ENCODE results near the gene ANKS1B.
A peak's percentile ranks its signal among the peaks of the same experiment; 100 is the strongest.
"Not testable (repeated sequence)": the region's sequence is repeated elsewhere in the genome, so short reads cannot be mapped to it uniquely, and the experiment has no call there.

The ANKS1B gene

DNA sequence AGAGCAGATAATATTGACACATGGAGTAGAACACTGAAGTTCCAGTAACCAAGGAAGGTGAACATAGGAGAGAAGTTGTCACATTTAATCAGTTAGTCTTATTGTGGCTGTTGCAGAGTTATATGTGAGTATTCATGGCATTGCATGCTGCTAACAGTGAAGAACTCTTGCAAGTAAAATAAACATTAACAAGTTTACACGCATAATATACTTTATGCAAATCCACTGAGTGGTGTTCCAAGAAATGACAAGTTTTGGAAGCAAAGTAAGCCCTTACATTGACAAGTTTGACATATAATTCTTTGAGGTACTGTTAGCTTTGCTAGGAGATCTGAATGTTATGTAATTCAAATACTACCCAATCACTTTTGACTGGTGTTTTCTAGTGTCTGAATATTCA is 125.6 kb downstream of the ANKS1B start:
- DNase-seq: no peak

DNA sequence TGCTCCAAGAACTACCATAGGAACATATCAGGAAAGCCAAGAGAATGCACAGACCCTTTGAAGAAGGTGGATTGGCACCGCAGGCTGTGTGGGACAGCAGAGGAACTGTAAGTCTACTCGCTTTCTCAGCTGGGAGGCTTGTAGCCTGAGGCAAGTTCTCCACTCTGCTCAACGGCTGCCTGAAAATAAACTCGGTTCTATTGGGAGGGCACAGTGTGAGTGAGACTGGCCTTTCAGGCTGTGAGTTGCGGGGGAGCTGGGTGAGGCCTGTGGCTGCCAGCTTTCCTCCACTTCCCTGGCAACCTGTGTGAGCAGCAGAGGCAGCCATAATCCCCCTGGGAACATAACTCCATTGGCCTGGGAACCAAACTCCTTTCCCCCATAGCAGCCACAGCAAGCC is 132.1 kb downstream of the ANKS1B start:
- DNase-seq: no peak

DNA sequence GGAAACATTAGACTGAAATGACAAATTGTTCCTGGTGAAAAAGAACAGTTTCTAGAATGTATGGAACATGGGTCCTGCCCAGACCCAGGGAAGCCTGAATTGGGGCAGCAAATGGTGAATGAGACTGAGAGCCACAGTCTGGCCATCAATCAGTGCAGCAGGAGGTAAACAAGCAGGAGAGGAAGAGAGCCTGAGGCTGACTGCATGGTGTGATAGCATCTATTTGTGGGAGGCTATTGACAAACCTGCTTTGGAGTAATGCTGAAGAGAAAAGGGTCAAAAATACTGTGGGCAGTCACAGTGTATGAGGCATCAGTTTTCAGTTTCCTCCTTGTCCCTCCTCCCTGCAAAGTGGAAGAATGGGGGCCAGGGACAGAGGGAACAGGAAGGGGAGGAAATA is 136.8 kb downstream of the ANKS1B start:
- DNase-seq: no peak

DNA sequence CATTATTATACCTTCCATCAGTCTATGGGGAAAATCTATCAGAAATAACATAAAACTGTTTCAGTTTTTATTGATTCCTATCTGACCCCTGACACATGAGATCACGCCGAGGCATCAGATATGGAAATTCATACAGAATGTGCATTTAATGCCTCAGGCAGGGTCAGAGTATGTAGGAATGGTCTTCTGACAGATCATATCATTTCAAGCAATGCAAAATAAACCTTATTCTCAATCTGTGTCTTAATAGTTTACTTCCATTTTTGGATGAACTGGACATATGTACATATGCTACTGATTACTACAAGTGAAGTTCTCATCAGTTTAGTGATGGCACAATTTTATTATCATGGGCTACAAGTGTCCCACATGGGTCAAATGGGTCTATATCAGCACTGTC is 150.0 kb downstream of the ANKS1B start:
- no peak for DNase-seq

DNA sequence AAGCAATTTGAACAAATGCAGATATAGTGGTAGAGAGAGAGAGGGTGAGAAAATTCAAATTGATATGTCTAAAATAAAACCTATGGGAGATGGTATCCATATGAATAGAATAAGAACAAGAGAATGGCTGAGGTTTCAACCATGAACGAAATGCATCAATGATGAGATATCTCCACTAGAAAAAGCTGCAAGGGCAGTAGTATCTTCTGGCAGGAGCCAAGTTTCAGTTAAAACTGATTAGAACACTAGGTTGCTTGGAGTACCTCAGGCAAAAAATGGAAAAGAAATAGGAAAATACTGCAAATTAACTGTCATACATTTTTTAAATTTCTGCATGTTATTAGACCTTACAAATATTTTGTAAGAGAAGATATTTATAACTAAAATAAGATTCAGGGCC is 151.3 kb downstream of the ANKS1B start:
- no peak for DNase-seq

DNA sequence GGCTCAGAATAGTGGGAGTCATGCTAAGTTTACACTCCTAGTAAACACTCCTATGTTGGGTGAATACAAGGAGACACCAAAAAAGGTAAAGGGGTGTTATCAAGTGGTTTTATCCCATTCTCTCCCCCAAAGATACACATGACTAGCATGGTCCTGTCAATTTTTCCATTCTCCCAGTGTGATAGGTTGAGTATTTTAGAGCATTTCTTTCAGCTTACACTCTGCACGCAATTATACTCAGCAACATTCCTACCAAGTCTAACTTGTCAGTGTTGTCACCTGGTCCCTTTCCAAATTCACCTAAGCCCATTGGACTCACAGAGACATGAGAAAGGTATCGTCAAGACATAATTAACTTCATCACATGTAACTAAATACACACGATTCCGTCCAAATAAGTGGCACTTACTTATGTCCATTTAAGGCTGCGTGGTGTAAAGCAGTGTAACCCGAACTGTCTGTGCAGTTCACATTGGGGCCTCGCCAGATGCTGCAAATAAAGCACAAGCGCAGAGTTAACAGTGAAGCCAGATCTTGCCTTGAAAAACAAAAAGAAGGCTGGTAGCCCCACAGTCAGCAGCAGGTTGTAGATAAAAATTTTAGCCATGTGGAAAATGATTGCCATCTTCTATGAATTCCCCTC is 159.7 kb downstream of the ANKS1B start:
- DNase-seq: peak; percentile 41

DNA sequence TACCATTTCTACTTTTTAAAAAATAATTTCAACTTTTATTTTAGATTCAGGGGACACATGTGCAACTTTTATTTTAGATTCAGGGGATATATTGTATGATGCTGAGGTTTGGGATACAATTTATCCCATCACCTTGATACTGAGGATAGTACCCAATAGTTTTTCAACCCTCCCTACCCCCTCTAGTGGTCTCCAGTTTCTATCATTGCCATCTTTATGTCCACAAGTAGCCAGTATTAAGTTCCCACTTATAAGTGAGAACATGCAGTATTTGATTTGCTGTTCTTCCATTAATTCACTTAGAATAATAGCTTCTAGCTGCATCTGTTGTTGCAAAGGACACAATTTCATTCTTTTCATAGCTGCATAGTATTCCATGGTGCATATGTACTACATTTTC is 162.5 kb downstream of the ANKS1B start:
- no peak for DNase-seq

DNA sequence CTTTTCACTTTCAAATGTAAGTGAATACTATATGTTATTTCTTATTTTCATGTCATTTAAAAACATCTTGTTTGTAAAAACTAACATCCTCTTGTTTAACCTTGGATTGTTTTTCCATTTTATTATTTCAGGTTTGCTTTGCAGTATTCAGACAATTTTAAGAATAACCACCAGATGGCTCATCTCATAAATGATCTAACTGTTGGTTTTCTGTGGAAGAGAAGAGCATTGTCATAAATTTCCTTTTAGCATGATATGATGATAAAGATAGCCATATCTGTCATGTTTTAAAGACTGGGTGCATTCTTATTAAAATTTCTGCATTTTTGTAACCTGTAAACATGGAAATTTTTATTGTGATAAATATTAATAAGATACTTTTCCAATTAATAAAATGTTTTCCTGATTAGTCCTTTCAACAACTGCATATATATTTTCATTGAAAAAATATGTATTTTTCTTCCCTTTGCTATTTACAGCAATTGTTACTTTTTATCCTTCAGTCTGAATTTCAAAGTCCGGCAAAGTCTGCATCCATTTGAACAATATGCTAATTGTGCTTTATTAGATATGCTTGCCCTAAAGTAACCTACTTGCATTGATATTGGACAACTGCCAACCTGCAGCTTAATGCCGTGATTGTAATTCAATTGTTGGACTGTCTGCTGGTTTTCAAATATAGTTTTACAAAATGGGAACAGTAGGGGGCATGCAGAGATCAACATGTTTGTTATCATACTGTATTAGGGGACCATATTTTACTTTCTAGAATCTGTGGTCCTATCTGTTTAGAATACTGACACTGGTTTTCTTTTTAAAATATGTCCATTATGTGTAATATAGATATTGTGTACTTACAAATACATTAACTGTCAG is 173.8 kb downstream of the ANKS1B start:
- peak; percentile 90 for DNase-seq

DNA sequence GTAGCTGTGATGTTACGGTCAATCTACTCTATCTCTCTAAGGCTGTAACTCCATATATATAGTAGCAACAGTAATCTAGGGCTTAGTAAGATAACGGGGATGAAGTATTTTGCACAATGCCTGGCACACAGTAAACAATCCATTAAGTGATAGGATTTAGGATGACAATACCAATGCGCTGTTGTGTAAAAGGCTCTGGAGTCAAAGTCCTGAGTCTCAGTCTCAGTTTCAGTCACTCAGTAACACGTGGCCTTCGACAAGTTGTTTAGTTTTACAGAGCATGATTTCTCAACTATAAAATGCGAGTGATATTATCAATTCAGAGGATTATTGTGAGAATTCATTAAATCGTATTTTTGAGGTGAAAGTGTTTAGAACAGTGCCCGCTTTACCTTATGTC is 174.8 kb downstream of the ANKS1B start:
- DNase-seq: peak; percentile 93

DNA sequence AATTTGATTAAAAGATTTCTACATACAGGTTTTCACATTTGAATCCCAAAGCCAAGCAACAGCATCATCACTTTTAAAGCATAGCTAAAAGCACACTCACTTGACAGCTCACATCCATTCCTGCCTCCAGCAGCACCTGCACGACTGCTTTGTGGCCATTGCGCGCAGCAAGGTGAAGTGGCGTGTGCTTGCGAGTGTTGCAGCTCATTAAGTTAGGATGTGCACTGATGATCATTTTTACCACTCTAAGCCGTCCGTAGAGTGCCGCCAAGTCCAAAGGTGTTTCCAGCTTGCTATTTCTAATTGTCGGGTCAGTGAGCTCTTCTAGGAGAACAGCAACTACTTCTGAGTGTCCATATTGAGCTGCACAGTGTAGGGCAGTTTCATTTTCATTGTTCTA is 178.4 kb downstream of the ANKS1B start:
- no peak for DNase-seq

DNA sequence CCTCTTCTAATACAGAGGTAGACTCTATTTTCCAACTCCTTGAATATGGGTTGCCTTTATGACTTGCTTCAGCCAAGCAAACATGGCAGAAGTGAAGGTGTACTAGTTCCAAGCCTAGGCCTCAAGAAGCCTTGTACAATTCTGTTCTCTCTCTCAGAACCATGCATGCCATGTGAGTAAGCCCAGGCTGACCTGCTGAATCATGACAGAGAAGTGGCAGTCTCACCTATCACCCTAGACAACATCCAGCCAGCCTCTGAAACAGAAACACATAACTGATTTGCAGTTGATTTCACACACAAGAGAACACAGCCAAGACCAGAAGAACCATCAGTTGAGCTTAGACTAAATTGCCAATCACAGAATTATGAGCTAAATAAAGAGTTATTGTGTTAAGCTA is 180.0 kb downstream of the ANKS1B start:
- no peak for DNase-seq

DNA sequence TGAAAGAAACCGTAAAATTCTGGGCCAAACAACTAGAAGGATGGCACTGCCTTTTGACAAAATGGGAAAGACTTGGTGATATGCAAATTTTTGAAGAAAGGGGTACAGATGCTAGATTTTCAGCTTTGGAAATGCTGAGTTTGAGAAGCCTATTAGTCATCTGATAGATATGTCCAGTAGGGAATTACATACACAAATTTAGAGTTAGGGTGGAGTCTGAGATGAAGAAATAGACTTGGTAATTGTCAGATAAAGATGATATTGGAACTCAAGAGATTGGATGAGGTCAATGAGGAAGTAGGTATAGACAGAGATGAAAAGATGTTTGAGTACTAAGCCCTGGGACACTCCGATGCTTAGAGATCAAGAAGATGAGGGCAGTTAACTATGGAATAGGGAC is 184.1 kb downstream of the ANKS1B start:
- no peak for DNase-seq

DNA sequence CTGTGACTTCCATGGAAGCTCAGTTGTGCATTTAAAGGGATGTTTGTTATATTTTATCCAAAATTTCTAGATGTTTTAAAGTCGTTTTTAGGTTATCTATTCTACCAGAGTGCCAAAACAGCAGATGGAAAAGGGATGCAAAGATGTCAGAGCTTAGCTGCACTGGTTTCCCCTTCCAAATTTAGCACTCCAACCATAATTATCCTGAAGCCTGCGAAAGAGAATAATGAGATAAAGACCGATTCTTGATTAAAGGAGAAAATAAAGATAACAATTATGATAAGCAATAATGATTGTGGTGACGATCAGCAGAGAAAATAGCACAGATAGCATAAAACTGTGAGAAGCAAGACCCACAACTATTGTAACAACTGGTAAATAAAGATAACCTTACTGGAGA is 186.8 kb downstream of the ANKS1B start:
- DNase-seq: not testable (repeated sequence)

DNA sequence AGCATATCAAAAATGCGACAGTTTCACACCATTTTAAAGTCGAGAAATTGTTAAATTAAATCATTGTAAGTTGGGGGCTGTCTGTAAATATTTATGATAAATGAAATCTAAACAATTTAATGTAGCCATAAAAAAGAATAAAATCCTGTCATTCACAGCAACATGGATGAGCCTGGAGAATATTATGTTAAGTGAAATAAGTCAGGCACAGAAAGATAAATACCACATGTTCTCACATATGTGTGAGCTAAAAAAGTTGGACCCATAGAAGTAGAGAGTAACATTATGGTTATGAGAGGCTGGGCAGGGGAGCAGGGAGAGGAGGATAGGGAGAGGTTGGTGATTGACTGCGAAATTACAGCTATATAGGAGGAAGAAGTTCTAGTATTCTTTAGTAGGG is 201.3 kb downstream of the ANKS1B start:
- no peak for DNase-seq

DNA sequence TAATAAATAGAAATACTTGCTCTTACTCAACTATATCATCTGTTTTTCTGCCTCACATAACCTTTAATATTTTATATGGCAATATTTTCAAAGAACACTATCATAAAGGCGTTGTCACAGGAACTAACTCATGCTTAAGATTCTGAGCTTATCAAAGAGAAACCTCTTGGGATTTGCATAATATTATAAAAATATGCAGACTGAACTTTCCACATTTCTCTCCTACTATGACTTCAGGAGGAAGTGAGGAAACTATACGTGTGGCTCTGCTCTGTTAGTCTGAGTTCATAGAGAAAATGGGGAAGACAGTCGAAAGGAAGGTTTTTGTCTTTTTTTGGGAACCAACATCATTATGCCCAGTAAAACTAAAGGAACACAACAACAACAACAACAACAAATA is 212.5 kb downstream of the ANKS1B start:
- DNase-seq: no peak

DNA sequence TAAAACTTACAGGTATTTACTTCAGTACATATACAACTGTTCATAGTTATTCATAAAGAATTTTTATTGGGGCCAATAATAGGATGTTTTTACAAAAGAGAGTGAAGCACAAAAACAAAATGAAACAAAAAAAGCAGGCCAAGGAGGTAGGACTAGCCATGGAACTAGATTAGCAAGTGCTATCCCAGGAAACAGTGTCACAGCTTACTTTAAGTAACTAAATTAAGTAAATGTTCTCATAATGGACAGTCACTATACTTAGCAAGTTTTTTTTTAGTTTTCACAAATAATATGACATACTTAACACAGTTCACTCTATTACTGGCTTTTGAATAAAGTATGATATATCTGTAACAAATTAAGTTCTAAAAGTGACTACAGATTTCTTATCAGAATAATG is 213.1 kb downstream of the ANKS1B start:
- DNase-seq: no peak

DNA sequence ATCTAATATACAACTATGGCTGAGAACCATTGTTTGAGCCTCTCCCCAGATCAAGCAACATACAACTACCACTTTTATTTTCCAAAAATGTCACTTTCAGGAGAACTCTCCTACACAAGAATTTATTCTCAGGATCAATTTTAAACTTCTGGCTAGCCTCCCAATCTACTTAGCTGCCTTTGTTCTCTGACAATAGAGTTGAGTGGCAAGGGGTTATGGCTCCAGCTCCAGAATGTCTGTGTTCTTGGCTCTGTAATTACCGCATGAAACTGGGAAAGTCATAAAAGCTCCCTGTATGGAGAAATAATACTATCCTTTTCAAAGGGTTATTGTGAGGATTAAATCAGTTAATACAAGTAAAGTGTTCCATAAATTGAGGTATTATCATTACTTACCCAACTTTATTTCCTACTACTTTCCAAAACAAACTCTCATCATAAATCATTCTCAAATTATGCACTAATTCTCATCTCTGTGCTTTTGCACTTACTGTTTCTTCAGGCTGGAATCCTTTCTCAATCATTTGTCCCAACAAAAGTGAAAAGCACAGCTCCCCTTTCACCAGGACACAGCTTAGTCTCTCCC is 215.2 kb downstream of the ANKS1B start:
- DNase-seq: no peak

DNA sequence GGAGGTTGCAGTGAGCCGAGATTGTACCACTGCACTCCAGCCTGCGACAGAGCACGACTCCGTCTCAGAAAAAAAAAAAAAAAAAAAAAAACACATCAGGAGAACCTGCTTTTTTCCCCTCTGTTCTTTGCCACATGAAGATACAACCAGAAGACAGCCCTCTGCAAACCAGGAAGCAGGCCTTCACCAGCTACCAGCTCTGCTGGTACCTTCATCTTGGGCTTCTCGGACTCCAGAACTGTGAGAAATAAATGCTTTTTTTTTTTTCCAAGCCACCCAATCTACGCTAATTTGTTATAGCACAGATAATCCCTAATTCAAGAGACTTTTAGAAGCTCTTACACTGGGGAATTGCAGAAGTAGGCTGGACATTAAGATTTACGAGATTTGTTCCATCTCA is 216.0 kb downstream of the ANKS1B start:
- no peak for DNase-seq

DNA sequence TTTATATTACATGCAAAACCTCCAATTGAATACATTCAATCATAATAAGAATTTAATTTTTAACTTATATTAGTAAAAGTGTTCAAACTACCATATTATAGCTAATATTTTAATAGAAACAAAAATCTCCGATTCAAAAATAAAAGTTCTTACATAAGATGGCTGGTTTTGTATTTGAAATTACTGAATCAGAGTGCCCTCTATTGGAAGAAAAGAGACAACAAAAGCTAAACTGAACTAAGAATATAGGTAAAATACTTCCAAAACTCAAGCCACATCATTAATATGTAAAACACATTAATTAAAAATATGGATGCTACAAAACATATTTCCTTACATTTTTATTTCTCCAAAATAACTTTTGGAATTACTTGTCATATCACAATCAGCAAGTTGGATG is 216.9 kb downstream of the ANKS1B start:
- peak; percentile 22 for DNase-seq

DNA sequence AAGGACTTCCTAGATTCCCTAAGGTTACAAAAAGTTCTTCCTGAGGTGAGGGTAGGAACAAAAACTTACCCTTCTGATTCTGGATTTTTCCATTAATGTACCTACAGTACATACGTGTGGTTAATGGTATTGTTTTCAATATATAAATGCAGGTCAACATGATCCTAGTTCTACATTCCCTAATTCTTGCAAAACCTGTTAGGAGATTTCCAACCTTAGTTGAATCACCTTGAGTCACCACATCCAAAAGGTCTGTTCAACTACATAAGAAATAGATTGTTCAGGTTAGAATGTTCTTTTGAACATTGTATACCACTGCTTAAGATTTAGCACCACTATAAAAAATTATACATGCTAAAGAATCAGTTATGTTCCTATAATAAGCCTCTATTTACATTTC is 218.3 kb downstream of the ANKS1B start:
- DNase-seq: no peak

DNA sequence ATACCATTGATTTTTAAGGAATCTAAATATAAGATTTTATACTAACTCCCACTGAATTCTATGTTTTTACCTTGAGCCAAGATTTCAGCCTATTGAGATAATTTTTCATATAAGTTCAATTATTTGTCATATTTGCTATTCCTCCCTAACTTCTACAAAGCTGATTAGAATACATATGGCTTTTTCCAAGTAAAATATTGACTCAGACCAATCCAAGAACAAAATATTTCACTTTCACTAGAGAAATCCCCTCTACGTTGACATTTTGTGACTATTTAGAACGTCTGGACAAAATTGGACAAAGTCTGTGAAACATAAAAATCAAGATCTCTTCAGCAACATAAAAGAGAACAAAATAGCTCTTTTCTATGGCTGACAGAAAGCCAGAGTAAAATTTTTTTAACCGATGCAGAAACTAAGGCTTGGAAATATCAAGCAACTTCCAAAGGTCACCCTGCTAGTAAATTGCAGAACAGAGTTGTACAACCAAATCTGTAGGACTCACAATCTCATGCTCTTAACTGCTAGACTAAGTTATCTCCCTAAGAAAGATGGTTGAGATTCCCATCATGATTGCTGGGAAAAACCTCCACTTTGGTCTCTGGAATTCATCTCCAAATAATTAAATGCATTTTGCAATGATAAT is 219.1 kb downstream of the ANKS1B start:
- no peak for DNase-seq

DNA sequence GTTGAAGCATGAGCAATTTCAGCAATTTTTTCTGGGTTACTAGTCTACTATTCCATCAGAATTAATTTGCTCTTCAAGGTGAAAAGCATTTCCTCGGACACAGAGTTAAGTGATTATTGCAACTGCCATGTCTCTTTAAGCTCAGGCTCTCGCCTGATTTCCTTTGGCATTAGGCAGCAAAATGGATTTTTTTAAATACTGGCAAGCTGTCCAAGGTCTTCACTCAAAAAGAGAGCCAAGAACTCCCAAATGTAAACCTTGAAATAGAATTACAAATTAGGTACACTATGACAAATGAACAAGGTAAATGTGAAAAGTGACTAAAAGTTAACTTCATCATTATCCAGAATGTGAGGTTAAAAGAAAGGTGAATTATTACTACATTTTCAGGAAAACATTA is 225.3 kb downstream of the ANKS1B start:
- peak; percentile 44 for DNase-seq

DNA sequence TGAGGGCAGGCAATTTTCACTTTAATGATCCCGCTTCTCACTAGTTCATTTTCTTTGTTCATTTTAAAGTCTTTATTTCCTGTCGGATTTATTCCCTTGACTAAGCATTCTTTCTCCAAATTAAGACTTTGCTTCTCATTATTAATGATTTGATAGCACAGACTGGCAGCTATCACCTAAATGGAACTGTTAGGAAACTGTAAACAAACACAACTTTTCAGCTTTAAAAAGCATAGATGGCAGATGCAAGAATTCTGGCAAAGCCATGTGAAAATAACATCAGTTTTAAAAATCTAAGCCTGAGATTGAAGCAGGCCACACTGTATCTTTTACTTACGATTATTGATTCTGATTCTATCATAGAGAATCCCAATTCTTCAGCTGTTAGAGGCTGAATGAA is 225.7 kb downstream of the ANKS1B start:
- no peak for DNase-seq

DNA sequence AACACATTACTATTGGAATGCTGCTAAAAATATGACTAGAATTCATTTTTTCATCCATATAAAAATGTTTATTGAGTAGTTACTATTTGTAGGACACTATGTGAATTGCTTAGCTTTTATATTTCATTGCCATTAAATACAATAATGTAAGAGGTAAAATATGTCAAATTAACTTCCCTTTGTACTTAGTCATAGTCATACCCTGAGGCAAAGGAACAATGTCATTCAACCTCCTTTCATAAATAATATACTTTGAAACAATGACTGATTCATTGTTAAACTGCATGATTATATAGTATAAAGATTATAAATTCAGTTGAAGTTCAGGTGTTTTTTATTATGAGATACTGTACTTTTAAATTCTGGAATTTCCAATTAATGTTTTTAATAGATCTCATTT is 232.0 kb downstream of the ANKS1B start:
- no peak for DNase-seq
